A549 (cell line): ENCODE measurements around the gene DUSP9. TPM values are rescaled to one million over a fixed set of nuclear protein-coding genes. Genes with fewer than 3 reads are reported as not detected.

Source experiments
- ATAC-seq, 2 experiments: fragments of 200-7000 bp in 1 of 2; fragments of >200 bp in 1 of 2; cut with Nextera tagmentation in 1 of 2; cut with Tn5 transposase in 1 of 2; 3 replicates each; pipeline versions ENCODE4 v1.8.0 to v1.9.1; 2018 to 2020; ENCODE audit warnings: mild to moderate bottlenecking in 1 of 2, moderate library complexity in 1 of 2
- CTCF ChIA-PET: fragments of 300-600 bp; sonication (Branson Sonifier 250); formaldehyde crosslinking; extraction: SDS; loops from one replicate; lab custom pipeline; 2021; ENCODE audit warnings: antibody characterized with exemption, inconsistent platforms; lab: Yijun Ruan, JAX
- POLR2A ChIA-PET: fragments of 350-600 bp; formaldehyde crosslinking; extraction: SDS; loops from one replicate; lab custom pipeline; 2021; ENCODE audit warnings: antibody characterized with exemption, inconsistent platforms; lab: Yijun Ruan, JAX
- DNase-seq, 2 experiments: peaks; one replicate each; pipeline versions ENCODE4 v3.0.0 to v3.0.0-alpha.2; 2011 to 2016; ENCODE audit warnings: low read depth in 1 of 2, low spot score in 1 of 2
- FAIRE-seq: peaks from 2 replicates; lab custom pipeline; 2011; peaks lifted over from hg19 to GRCh38; lab: Jason Lieb, UNC
- H3K27ac ChIP-seq, 2 experiments: fragments of >200 bp; sonication (Bioruptor Twin); formaldehyde crosslinking; 3 replicates each; pipeline ENCODE4 v1.5.1; 2016 to 2017
- H3K4me1 ChIP-seq: fragments of >200 bp; sonication (Bioruptor Twin); formaldehyde crosslinking; 3 replicates; pipeline ENCODE4 v1.6.1; 2016
- H3K4me2 ChIP-seq: fragments of >200 bp; sonication (Bioruptor Twin); formaldehyde crosslinking; 3 replicates; pipeline ENCODE4 v1.6.1; 2016
- H3K4me3 ChIP-seq: fragments of >200 bp; sonication (Bioruptor Twin); formaldehyde crosslinking; 3 replicates; pipeline ENCODE4 v1.5.1; 2016
- H3K9me3 ChIP-seq: fragments of >200 bp; sonication (Bioruptor Twin); formaldehyde crosslinking; 3 replicates; pipeline ENCODE4 v1.6.1; 2016
- ATOH8 ChIP-seq: fragments of 250-450 bp; sonication (Bioruptor Pico); IDR thresholded peaks from 2 replicates; pipeline ENCODE4 v1.5.0; 2020; ENCODE audit warnings: low read depth, mild to moderate bottlenecking, moderate library complexity
- BCL3 ChIP-seq: fragments of >200 bp; sonication (Bioruptor Twin); formaldehyde crosslinking; IDR thresholded peaks from 3 replicates; pipeline ENCODE4 v1.6.1; 2016
- EHF ChIP-seq: fragments of 250-450 bp; sonication (Bioruptor Pico); IDR thresholded peaks from 2 replicates; pipeline ENCODE4 v1.5.0; 2020; ENCODE audit warnings: mild to moderate bottlenecking
- ELK1 ChIP-seq: fragments of 150-350 bp; IDR thresholded peaks from 2 replicates; pipeline ENCODE4 v1.6.1; 2014; ENCODE audit warnings: low read depth, mild to moderate bottlenecking, low read length
- FOSB ChIP-seq: fragments of 250-450 bp; sonication (Bioruptor Pico); IDR thresholded peaks from 2 replicates; pipeline ENCODE4 v1.5.0; 2020; ENCODE audit warnings: mild to moderate bottlenecking, moderate library complexity
- HOXB5 ChIP-seq: fragments of 250-450 bp; sonication (Bioruptor Pico); IDR thresholded peaks from 2 replicates; pipeline ENCODE4 v1.5.0; 2020; ENCODE audit warnings: mild to moderate bottlenecking, moderate library complexity
- JUN ChIP-seq, 2 experiments: fragments of >200 bp; sonication (Bioruptor Twin); formaldehyde crosslinking; IDR thresholded peaks; 2 replicates in 1 of 2; 3 replicates in 1 of 2; pipeline ENCODE4 v1.6.1; 2016 to 2017
- KDM5A ChIP-seq: fragments of 200-600 bp; sonication (generic); IDR thresholded peaks from 2 replicates; pipeline ENCODE4 v1.6.1; 2016; ENCODE audit warnings: antibody characterized with exemption, mild to moderate bottlenecking
- MAX ChIP-seq: IDR thresholded peaks from 2 replicates; pipeline ENCODE4 v1.6.1; 2012
- MAZ ChIP-seq: fragments of 150-350 bp; IDR thresholded peaks from 2 replicates; pipeline ENCODE4 v1.6.1; 2014; ENCODE audit warnings: antibody characterized with exemption, low read depth, low read length, borderline replicate concordance
- MYC ChIP-seq: IDR thresholded peaks from 2 replicates; pipeline ENCODE4 v1.6.1; 2012; ENCODE audit warnings: mild to moderate bottlenecking, inconsistent platforms, low read length, improper control_type of control experiment, borderline replicate concordance
- PHF8 ChIP-seq: fragments of 200-600 bp; sonication (generic); IDR thresholded peaks from 2 replicates; pipeline ENCODE4 v1.6.1; 2016; ENCODE audit warnings: low read depth, mild to moderate bottlenecking, antibody characterized with exemption, moderate library complexity, borderline replicate concordance
- POLR2A ChIP-seq: IDR thresholded peaks from 2 replicates; pipeline ENCODE4 v1.6.1; 2012; ENCODE audit warnings: mild to moderate bottlenecking, low read length
- RCOR1 ChIP-seq: fragments of 150-350 bp; IDR thresholded peaks from 2 replicates; pipeline ENCODE4 v1.6.1; 2014; ENCODE audit warnings: antibody characterized with exemption, low read length, low read depth
- SREBF2 ChIP-seq: fragments of 450-650 bp; IDR thresholded peaks from 2 replicates; pipeline ENCODE4 v1.6.1; 2014; ENCODE audit warnings: mild to moderate bottlenecking, moderate library complexity
- TP53 ChIP-seq: fragments of 250-450 bp; sonication (Bioruptor Pico); IDR thresholded peaks from 2 replicates; pipeline ENCODE4 v1.5.0; 2021; ENCODE audit warnings: mild to moderate bottlenecking, moderate library complexity
- ZFP36 ChIP-seq: fragments of 450-650 bp; IDR thresholded peaks from 2 replicates; pipeline ENCODE4 v1.6.1; 2014; ENCODE audit warnings: borderline replicate concordance; ENCODE audit not compliant: partially characterized antibody
- WGBS: methylation state at CpG from one replicate; pipeline ENCODE4 v1.1.6; 2017; ENCODE audit errors: missing lambda C conversion rate; 5-methylcytosine and 5-hydroxymethylcytosine counted together
- polyA minus RNA-seq: library from RNA; depleted of rRNA, polyadenylated mRNA; stranded (reverse); fragments of >200 nt; gene quantifications from 2 replicates; pipeline ENCODE4 v1.2.3, GENCODE V29; 2011; rRNA and poly(A)+ RNA removed
- polyA plus RNA-seq, 4 experiments: library from polyadenylated mRNA; depleted of rRNA in 3 of 4; stranded (reverse); fragments of >200 nt; fragmentation: RNase III in 1 of 4; extraction: RNeasy Plus Mini Kit Qiagen cat#74134 plus additional on column Dnase treatment in 1 of 4; gene quantifications; 2 replicates in 3 of 4; 3 replicates in 1 of 4; pipeline ENCODE4 v1.2.3, GENCODE V29; 2011 to 2017

The DUSP9 gene
- 0.65 and 0.75 TPM in 2 replicates for polyA plus RNA-seq (2011; rRNA removed)
- 2.0 and 3.1 TPM in 2 replicates for polyA plus RNA-seq (2012; cell fraction: cytosol; rRNA removed)
- polyA plus RNA-seq (2012; cell fraction: nucleus; rRNA removed) = 2.5 and 2.8 TPM in 2 replicates
- 1.3 to 1.6 TPM (median 1.3 TPM) in 3 replicates for polyA plus RNA-seq (2017; fragmentation: RNase III; extraction: RNeasy Plus Mini Kit Qiagen cat#74134 plus additional on column Dnase treatment)
- 0.70 and 1.1 TPM in 2 replicates for polyA minus RNA-seq

GRCh38 chrX:153646620-153647373 is at the start of gene DUSP9:
Gene DUSP9 (plus strand): TSS chrX:153647203. CDS start chrX:153647954, 751 bp downstream.
- H3K4me3 ChIP-seq = peak within 1 kb of the TSS; percentile 40
- H3K9me3 ChIP-seq = no peaks in the 10 kb centered on the region
- POLR2A ChIA-PET = interaction anchor here (0.6 to 1.0 kb wide), 2 partner anchors 21 to 705 kb away, joined by 3 to 5 read pairs; no protein-coding TSS in a partner anchor
- TF ChIP-seq RCOR1 (no peak), MYC (no peak), FOSB (CRISPR knock-in tag) (no peak), EHF (CRISPR knock-in tag) (no peak), TP53 (CRISPR knock-in tag) (no peak), MAZ (no peak), ZFP36 (no peak), ATOH8 (CRISPR knock-in tag) (no peak), SREBF2 (no peak), KDM5A (no peak)
- TF ChIP-seq, all 56 proteins: peak for 0
- ATAC-seq (peak; percentile 37 to 65; a peak in 3 of 6 replicates), DNase-seq (peak; percentile 43 to 69), FAIRE-seq (no peak)
- CTCF ChIA-PET = interaction anchor here (0.6 to 5.3 kb wide), 15 partner anchors 10 to 301 kb away, joined by 3 to 58 read pairs (median 5); no protein-coding TSS in a partner anchor
- peaks cover 28% of the 10 kb centered on the region; the same call in 2 of the 3 replicates for H3K4me1 ChIP-seq
- peak within 1 kb of the TSS; percentile 47 to 83; a peak in 4 of 6 replicates for H3K27ac ChIP-seq
- WGBS = 33% methylated on average over 5 of the region's 53 CpGs
- H3K4me2 ChIP-seq = peak within 1 kb of the TSS; percentile 84

- H3K4me2 ChIP-seq = peak within 1 kb of the TSS; percentile 92
- ChIA-PET CTCF (interaction anchor here (0.6 to 3.1 kb wide), 7 partner anchors 11 to 46 kb away, joined by 3 to 45 read pairs (median 4); no protein-coding TSS in a partner anchor), POLR2A (no interaction called here)
- ATAC-seq (peak; percentile 71 to 77), FAIRE-seq (no peak), DNase-seq (peak in 1 of 2 experiments; percentile 32)
- H3K4me3 ChIP-seq = peak within 1 kb of the TSS; percentile 99
- H3K9me3 ChIP-seq = no peaks in the 10 kb centered on the region
- WGBS = 17% methylated on average over 1 of the region's 79 CpGs
- H3K4me1 ChIP-seq = peaks cover 17% of the 10 kb centered on the region; the same call in 2 of the 3 replicates
- peak within 1 kb of the TSS; percentile 89 to 94 for H3K27ac ChIP-seq
- 0 out of 3 replicates have a peak, but pooled peaks have one; percentile 56 for TF ChIP-seq BCL3
- peak; percentile 93 for TF ChIP-seq PHF8
- TF ChIP-seq ELK1 = no peak
- TF ChIP-seq HOXB5 (CRISPR knock-in tag) = no peak
- peak; percentile 40 to 60; a peak in 2 of 5 replicates for TF ChIP-seq JUN (IDR thresholded peaks at IDR 0.05)
- TF ChIP-seq POLR2A = peak; percentile 50
- TF ChIP-seq MAX = peak; percentile 11; the same call in 1 of the 2 replicates
These were observed 48.3 kb upstream of the DUSP9 start, which contains the start of gene CCNQ for GRCh38 chrX:153598541-153599191. Gene CCNQ (minus strand): TSS chrX:153599139. CDS start chrX:153599073, 66 bp downstream.
